Measurements from ENCODE around the gene ZFP42. TPM values are rescaled to one million over a fixed set of nuclear protein-coding genes. Genes with fewer than 3 reads are reported as not detected.
"Not testable (repeated sequence)": the region's sequence is repeated elsewhere in the genome, so short reads cannot be mapped to it uniquely, and the experiment has no call there.

ZFP42 gene
- not detected for total RNA-seq

- Mint-ChIP-seq H3K27me3 (peaks cover 13% of the 10 kb centered on the region), H3K4me1 (no peaks in the 10 kb centered on the region), H3K9me3 (ENCODE audit: low read depth) (peaks cover 18% of the 10 kb centered on the region), H3K36me3 (ENCODE audit: low read depth) (peaks cover 8% of the 10 kb centered on the region), H3K4me3 (no peak within 1 kb of the TSS), H3K27ac (no peak within 1 kb of the TSS)
- ATAC-seq (no peak), DNase-seq (no peak)
- ChIA-PET CTCF (no interaction called here), POLR2A (no interaction called here)
- intact Hi-C loops (cut with DNase I, micrococcal nuclease), result no loop called here
Observed at GRCh38 chr4:187995322-187996207, at the start of gene ZFP42. Gene ZFP42, plus strand, starts transcription at chr4:187995771. Its CDS starts 7,037 bp downstream, at chr4:188002808.

GRCh38 chr4:187961171-187961570 is 34.4 kb upstream of the ZFP42 start:
- no peaks in the 10 kb centered on the region for H3K27me3 Mint-ChIP-seq
- ChIA-PET CTCF (no interaction called here), POLR2A (no interaction called here)
- intact Hi-C loops (cut with DNase I, micrococcal nuclease), result no loop called here
- H3K27ac Mint-ChIP-seq, result no peak overlapping the region
- ATAC-seq, result no peak
- no peak overlapping the region for H3K4me3 Mint-ChIP-seq
- H3K36me3 Mint-ChIP-seq (ENCODE audit: low read depth), result no peaks in the 10 kb centered on the region
- no peaks in the 10 kb centered on the region for H3K4me1 Mint-ChIP-seq
- DNase-seq, result no peak
- peaks cover 12% of the 10 kb centered on the region for H3K9me3 Mint-ChIP-seq (ENCODE audit: low read depth)

GRCh38 chr4:187961961-187962360 is 33.6 kb upstream of the ZFP42 start:
- peaks cover 10% of the 10 kb centered on the region for H3K9me3 Mint-ChIP-seq (ENCODE audit: low read depth)
- no peaks in the 10 kb centered on the region for H3K36me3 Mint-ChIP-seq (ENCODE audit: low read depth)
- intact Hi-C loops (cut with DNase I, micrococcal nuclease), result no loop called here
- no peak for ATAC-seq
- POLR2A ChIA-PET, result no interaction called here
- CTCF ChIA-PET, result no interaction called here
- H3K27ac Mint-ChIP-seq, result no peak overlapping the region
- H3K4me1 Mint-ChIP-seq, result no peaks in the 10 kb centered on the region
- DNase-seq, result no peak
- H3K4me3 Mint-ChIP-seq, result no peak overlapping the region
- H3K27me3 Mint-ChIP-seq, result no peaks in the 10 kb centered on the region

- no peaks in the 10 kb centered on the region for H3K27me3 Mint-ChIP-seq
- ATAC-seq (no peak), DNase-seq (no peak)
- POLR2A ChIA-PET, result interaction anchor here (0.6 kb wide), 1 partner anchor 1228 kb away, joined by 3 read pairs; no protein-coding TSS in a partner anchor
- no peak overlapping the region for H3K27ac Mint-ChIP-seq
- H3K4me1 Mint-ChIP-seq, result no peaks in the 10 kb centered on the region
- H3K9me3 Mint-ChIP-seq (ENCODE audit: low read depth), result peaks cover 10% of the 10 kb centered on the region
- intact Hi-C loops (cut with DNase I, micrococcal nuclease), result no loop called here
- no peak overlapping the region for H3K4me3 Mint-ChIP-seq
- no peaks in the 10 kb centered on the region for H3K36me3 Mint-ChIP-seq (ENCODE audit: low read depth)
- CTCF ChIA-PET, result no interaction called here
Observed at GRCh38 chr4:187962926-187963325, 32.6 kb upstream of the ZFP42 start.

GRCh38 chr4:187965726-187966125 is 29.8 kb upstream of the ZFP42 start:
- Mint-ChIP-seq H3K4me3 (no peak overlapping the region), H3K4me1 (no peaks in the 10 kb centered on the region), H3K27ac (no peak overlapping the region), H3K27me3 (no peaks in the 10 kb centered on the region), H3K36me3 (ENCODE audit: low read depth) (no peaks in the 10 kb centered on the region), H3K9me3 (ENCODE audit: low read depth) (peaks cover 3% of the 10 kb centered on the region)
- intact Hi-C loops (cut with DNase I, micrococcal nuclease), result no loop called here
- CTCF ChIA-PET, result interaction anchor here (0.6 kb wide), 1 partner anchor 13 kb away, joined by 3 read pairs; no protein-coding TSS in a partner anchor
- no peak for DNase-seq
- POLR2A ChIA-PET, result no interaction called here
- no peak for ATAC-seq

GRCh38 chr4:187972135-187972534 is 23.4 kb upstream of the ZFP42 start:
- ATAC-seq (no peak), DNase-seq (no peak)
- H3K4me3 Mint-ChIP-seq, result no peak overlapping the region
- H3K27ac Mint-ChIP-seq, result no peak overlapping the region
- H3K36me3 Mint-ChIP-seq (ENCODE audit: low read depth), result no peaks in the 10 kb centered on the region
- no peaks in the 10 kb centered on the region for H3K27me3 Mint-ChIP-seq
- no peaks in the 10 kb centered on the region for H3K4me1 Mint-ChIP-seq
- H3K9me3 Mint-ChIP-seq (ENCODE audit: low read depth), result peaks cover 6% of the 10 kb centered on the region
- POLR2A ChIA-PET, result no interaction called here
- CTCF ChIA-PET, result no interaction called here
- intact Hi-C loops (cut with DNase I, micrococcal nuclease), result no loop called here

- intact Hi-C loops (cut with DNase I, micrococcal nuclease), result no loop called here
- Mint-ChIP-seq H3K36me3 (ENCODE audit: low read depth) (no peaks in the 10 kb centered on the region), H3K27ac (no peak overlapping the region), H3K4me3 (no peak overlapping the region), H3K4me1 (no peaks in the 10 kb centered on the region), H3K27me3 (no peaks in the 10 kb centered on the region), H3K9me3 (ENCODE audit: low read depth) (peaks cover 25% of the 10 kb centered on the region)
- CTCF ChIA-PET, result no interaction called here
- DNase-seq (no peak), ATAC-seq (no peak)
- POLR2A ChIA-PET, result no interaction called here
Observed at GRCh38 chr4:187983746-187984145, 11.8 kb upstream of the ZFP42 start.

GRCh38 chr4:187992971-187993370 is 2.6 kb upstream of the ZFP42 start:
- ATAC-seq, result no peak
- no peaks in the 10 kb centered on the region for H3K4me1 Mint-ChIP-seq
- peaks cover 8% of the 10 kb centered on the region for H3K36me3 Mint-ChIP-seq (ENCODE audit: low read depth)
- intact Hi-C loops (cut with DNase I, micrococcal nuclease), result no loop called here
- CTCF ChIA-PET, result no interaction called here
- POLR2A ChIA-PET, result interaction anchor here (0.6 kb wide), 1 partner anchor 1207 kb away, joined by 3 read pairs; no protein-coding TSS in a partner anchor
- DNase-seq, result no peak
- H3K9me3 Mint-ChIP-seq (ENCODE audit: low read depth), result peaks cover 21% of the 10 kb centered on the region
- no peak overlapping the region for H3K27ac Mint-ChIP-seq
- no peak overlapping the region for H3K4me3 Mint-ChIP-seq
- H3K27me3 Mint-ChIP-seq, result peaks cover 13% of the 10 kb centered on the region

GRCh38 chr4:187993827-187994226 is 1.7 kb upstream of the ZFP42 start:
- CTCF ChIA-PET, result no interaction called here
- H3K9me3 Mint-ChIP-seq (ENCODE audit: low read depth), result peaks cover 19% of the 10 kb centered on the region
- POLR2A ChIA-PET, result no interaction called here
- ATAC-seq (no peak), DNase-seq (peak; percentile 9)
- H3K27ac Mint-ChIP-seq, result no peak overlapping the region
- peaks cover 8% of the 10 kb centered on the region for H3K36me3 Mint-ChIP-seq (ENCODE audit: low read depth)
- intact Hi-C loops (cut with DNase I, micrococcal nuclease), result no loop called here
- no peak overlapping the region for H3K4me3 Mint-ChIP-seq
- peaks cover 13% of the 10 kb centered on the region for H3K27me3 Mint-ChIP-seq
- H3K4me1 Mint-ChIP-seq, result no peaks in the 10 kb centered on the region

- H3K27me3 Mint-ChIP-seq, result peaks cover 13% of the 10 kb centered on the region
- peaks cover 17% of the 10 kb centered on the region for H3K9me3 Mint-ChIP-seq (ENCODE audit: low read depth)
- DNase-seq (no peak), ATAC-seq (no peak)
- no peaks in the 10 kb centered on the region for H3K4me1 Mint-ChIP-seq
- CTCF ChIA-PET, result no interaction called here
- H3K27ac Mint-ChIP-seq, result no peak overlapping the region
- no peak overlapping the region for H3K4me3 Mint-ChIP-seq
- POLR2A ChIA-PET, result no interaction called here
- intact Hi-C loops (cut with DNase I, micrococcal nuclease), result no loop called here
- H3K36me3 Mint-ChIP-seq (ENCODE audit: low read depth), result peaks cover 8% of the 10 kb centered on the region
Observed at GRCh38 chr4:187996502-187997177, 1.1 kb downstream of the ZFP42 start.

GRCh38 chr4:187997991-187998390 is 2.4 kb downstream of the ZFP42 start:
- CTCF ChIA-PET; ATAC-seq; intact Hi-C loops (cut with DNase I, micrococcal nuclease); H3K4me1 Mint-ChIP-seq; H3K36me3 Mint-ChIP-seq (ENCODE audit: low read depth); DNase-seq; POLR2A ChIA-PET; H3K27ac Mint-ChIP-seq; H3K4me3 Mint-ChIP-seq: not testable (repeated sequence)
- H3K9me3 Mint-ChIP-seq (ENCODE audit: low read depth), result peaks cover 14% of the 10 kb centered on the region
- H3K27me3 Mint-ChIP-seq, result peaks cover 13% of the 10 kb centered on the region

GRCh38 chr4:187999406-187999932 is 3.9 kb downstream of the ZFP42 start:
- ATAC-seq (no peak), DNase-seq (no peak)
- CTCF ChIA-PET, result interaction anchor here (0.5 kb wide), 1 partner anchor 414 kb away, joined by 3 read pairs; no protein-coding TSS in a partner anchor
- Mint-ChIP-seq H3K27me3 (peaks cover 11% of the 10 kb centered on the region), H3K4me3 (no peak overlapping the region), H3K9me3 (ENCODE audit: low read depth) (peaks cover 6% of the 10 kb centered on the region), H3K27ac (no peak overlapping the region), H3K4me1 (no peaks in the 10 kb centered on the region), H3K36me3 (ENCODE audit: low read depth) (peaks cover 5% of the 10 kb centered on the region)
- intact Hi-C loops (cut with DNase I, micrococcal nuclease), result no loop called here
- POLR2A ChIA-PET, result interaction anchor here (0.6 kb wide), 1 partner anchor 48 kb away, joined by 3 read pairs; no protein-coding TSS in a partner anchor
